Stimulated activated CD4-positive, alpha-beta T cell treated with anti-CD3 and anti-CD28 coated beads, Interleukin-15, amount 100 ng/mL, for 24 hours (primary cell): ENCODE data around the gene STIM2.
"Not testable (repeated sequence)": the region's sequence is repeated elsewhere in the genome, so short reads cannot be mapped to it uniquely, and the experiment has no call there.

Source experiments
- DNase-seq: peaks from one replicate; pipeline ENCODE4 v3.0.0-alpha.2; 2020

Gene STIM2

GRCh38 chr4:26860157-26860921 is at the start of gene STIM2:
TSS of gene STIM2 (plus strand) at chr4:26860841.
- DNase-seq: peak; percentile 96

- not testable (repeated sequence) for DNase-seq
These were observed 49.1 kb upstream of the STIM2 start for GRCh38 chr4:26811571-26811970.

GRCh38 chr4:26812049-26812714 is 48.5 kb upstream of the STIM2 start:
- no peak for DNase-seq

- DNase-seq: no peak
These were observed 46.9 kb upstream of the STIM2 start for GRCh38 chr4:26813698-26814097.

DNA sequence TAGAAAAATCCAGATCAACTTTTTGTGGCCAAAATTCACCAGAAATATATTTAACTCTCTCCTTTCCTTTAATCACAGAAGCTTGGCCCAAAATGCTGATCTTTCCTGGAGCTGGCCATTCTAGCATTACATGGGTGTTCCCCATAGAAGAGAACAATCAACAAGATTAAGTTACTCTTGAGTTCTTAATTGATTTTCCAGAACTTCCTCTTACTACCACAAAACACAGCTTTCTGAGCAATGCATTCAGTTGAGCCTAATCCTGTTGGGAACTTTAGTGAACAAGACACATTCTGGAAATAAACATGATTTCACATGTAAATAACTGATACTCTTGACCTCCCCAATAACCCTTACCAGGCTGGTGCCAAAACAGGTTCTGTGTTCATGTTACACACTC is 45.4 kb upstream of the STIM2 start:
- DNase-seq: no peak

GRCh38 chr4:26815706-26816105 is 44.9 kb upstream of the STIM2 start:
- DNase-seq: no peak

GRCh38 chr4:26819026-26819425 is 41.6 kb upstream of the STIM2 start:
- DNase-seq: no peak

DNA sequence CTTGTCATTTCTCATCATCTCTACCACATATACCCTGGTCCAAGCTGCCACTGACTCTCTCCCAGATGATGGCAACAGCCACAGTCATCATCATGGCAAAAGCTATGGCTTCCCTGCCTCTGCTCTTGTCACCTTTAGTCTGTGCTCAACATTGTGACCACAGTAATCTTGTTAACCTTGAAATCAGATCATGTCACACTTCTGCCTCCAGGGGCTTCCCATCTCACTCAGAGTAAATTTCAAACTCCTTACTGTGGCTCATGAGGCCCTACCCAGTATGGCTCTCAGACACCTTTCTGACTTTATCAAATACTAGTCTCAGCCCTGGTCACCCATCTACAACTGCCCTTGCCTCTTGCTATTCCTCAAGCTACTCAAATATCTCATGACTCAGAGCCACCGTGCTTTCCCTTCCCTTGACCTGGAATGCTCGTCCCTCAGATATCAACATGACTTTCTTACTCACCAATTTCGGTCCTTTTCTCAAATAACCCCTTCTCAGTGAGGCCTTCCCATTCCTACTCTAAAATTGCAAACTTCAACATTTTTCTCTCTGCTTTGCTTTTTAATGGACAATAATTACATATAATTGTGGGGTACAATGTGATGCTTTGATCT is 41.1 kb upstream of the STIM2 start:
- DNase-seq: no peak

DNA sequence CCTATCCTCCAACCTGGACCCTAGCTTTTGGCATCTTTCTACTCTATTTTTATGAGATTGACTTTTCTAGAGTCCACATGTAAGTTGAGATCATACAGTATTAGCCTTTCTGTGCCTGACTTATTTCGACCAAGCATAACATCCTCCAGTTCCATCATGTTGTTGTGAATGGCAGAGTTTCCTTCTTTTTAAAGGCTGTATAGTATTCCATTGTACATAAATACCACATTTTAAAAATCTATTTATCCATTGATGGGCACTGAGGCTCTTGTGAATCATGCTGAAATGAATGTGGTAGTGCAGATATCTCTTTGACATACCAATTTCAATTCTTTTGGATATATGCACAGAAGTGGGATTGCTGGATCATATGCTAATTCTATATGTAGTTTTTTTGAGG is 40.3 kb upstream of the STIM2 start:
- no peak for DNase-seq

DNA sequence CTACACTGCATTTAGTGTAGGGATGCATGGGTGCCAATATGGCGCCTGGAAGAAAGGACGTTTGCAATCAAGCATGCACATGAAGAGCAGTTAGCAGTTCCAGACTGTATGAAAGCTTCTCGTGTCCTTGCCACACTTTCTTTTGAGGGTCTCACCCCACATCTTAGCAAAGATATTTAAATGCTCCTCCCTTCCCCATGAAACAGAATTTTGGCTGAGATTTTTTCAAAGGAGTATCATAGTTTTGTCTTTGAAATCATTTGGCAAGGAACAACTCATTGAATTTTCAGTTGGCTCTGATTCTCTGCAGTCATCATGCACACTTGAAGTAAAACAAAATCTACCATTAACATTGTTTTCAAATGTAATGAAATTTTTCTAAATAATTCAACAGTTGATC is 39.6 kb upstream of the STIM2 start:
- DNase-seq: no peak

DNA sequence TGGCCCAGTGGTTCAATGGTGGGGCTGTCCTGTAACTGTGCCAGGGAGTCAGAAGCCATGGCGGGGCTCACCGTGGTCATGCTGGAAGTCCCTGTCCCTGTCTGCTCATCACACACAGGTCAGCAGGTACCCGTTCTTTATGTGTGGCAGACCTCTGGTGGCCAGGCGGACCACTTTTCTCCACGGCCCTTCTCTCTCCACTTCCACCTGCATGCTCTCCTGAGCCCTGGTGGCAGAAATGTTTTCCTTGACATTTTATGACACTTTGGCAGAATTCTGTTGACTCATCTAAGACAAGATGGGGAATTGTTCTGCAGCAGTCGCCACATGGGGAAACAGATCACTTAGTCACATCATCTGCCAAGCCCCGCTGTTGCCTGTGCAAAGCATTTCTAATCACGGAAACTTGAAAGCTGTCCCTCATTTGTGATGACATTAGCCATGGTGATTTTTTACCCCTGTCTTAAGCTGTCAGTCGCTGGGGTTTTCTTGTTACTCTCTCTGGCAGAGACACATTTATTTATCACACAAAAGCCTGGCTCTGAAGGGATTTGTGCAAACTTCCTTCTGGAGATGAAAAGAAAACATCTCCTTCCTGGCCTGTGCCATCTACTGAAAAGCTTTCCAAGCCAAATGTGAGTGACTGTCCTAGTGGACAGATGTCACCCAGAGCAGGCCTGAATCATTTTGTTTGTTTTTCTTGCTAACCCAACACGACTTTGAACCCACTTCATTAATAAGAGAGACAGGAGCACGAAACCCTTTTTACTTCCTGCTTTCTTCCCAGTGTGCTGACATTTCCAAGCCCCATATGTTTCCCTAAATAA is 38.8 kb upstream of the STIM2 start:
- no peak for DNase-seq

DNA sequence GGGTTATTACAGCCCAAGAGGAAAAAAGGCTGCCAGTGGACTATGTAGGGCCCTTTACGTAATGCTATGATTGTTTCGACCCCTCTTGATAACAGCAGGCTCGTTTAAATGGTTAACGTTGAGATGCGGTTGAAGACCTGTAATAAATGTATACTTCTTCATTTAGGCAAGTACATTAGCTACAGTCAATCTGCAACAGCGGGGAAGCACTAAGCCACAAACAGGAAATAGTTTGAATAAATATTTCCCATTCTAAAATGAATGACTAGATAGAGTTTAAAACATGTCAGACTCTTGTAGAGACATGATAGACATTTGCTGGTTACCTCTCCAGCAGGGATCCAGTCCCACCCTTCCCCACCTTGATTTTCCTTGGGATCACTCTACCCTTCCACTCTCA is 38.1 kb upstream of the STIM2 start:
- no peak for DNase-seq

- not testable (repeated sequence) for DNase-seq
These were observed 37.7 kb upstream of the STIM2 start for GRCh38 chr4:26822974-26823373.

GRCh38 chr4:26823583-26823982 is 37.1 kb upstream of the STIM2 start:
- DNase-seq: no peak

GRCh38 chr4:26824667-26825066 is 36.0 kb upstream of the STIM2 start:
- no peak for DNase-seq

- no peak for DNase-seq
These were observed 33.9 kb upstream of the STIM2 start for GRCh38 chr4:26826721-26827120.

- not testable (repeated sequence) for DNase-seq
These were observed 33.3 kb upstream of the STIM2 start for GRCh38 chr4:26827336-26827735.

- no peak for DNase-seq
These were observed 32.8 kb upstream of the STIM2 start for GRCh38 chr4:26827798-26828197.

- no peak for DNase-seq
These were observed 31.6 kb upstream of the STIM2 start for GRCh38 chr4:26829018-26829417.

DNA sequence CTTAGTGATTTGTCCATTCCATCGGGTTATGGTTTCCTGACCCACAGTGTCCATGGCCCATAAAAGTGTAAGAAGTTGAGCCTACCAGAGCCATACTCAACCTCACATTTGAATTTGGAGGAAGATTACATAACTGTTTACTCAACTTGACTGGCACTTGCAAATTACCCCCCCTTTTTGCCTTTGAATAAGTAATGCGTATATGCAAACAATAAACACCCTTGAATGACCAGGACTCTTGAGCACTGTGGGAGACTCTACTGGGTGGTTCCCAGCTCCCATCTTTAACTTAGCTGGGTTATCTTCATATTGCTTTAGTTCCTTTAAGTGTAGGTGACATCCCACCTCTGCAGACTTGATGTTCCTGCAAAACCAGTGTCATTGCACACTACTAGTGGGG is 30.6 kb upstream of the STIM2 start:
- no peak for DNase-seq

DNA sequence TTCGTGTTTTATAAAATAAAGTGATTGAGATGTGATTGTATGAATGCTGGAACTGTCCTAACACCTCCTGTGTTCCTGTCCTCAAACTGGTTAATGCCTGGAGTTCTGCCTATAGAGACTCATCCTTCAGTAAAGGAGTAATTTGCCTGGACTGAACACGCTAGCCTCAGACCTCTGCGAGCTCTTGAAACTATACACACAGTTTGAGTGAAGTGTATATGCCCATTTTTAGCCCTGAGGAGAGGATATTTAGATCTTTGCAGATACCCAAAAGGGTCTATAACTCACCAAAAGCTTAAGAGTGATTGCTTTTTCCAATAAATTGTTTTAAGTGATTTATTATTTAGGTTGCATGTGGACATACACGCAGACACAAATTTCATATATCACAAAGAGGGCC is 29.9 kb upstream of the STIM2 start:
- no peak for DNase-seq

GRCh38 chr4:26836539-26836938 is 24.1 kb upstream of the STIM2 start:
- no peak for DNase-seq
